ENCODE data around the gene METTL8. TPM values are rescaled to one million over a fixed set of nuclear protein-coding genes. Genes with fewer than 3 reads are reported as not detected.

METTL8 gene
- total and polyA plus RNA-seq, 8 donors = 2.2 to 9.0 (median 5.8) TPM

DNA sequence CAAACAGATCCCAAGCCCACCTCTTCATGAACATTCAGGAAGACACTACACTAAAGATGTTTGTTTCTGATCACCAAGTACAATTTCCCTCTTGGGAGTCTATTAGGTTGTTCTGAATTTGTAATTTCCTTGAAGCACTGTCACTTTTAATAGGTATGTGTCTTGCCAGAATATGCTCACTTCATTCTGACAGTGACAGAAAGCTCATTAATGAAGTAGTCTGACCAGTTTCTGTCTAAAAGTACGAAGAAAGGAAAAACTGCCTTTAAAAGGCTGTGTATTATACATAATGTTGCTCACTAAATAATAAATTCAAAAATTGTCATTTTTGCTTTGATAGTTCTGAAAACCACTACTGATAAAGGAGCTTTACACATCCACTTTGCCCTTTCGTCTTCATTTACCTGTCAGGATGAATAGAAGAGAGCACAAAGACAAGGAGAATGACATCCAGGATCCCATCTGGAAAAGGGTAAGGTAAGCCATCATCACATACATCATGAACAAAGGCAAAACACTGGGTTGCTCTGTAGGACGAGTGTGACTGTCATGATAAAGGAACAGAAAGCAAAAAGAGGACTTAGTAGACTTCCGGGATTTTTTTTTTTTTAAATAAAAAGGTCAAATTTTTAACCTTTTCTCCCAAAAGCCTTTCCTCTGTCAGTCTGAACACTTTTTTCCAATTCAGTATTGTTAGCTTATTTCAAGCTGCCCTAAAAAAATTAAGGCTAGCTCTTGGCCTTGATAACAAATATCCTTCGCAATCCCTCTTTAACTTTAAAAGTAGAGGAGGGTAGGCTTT, 103.4 kb downstream of the METTL8 start:
- H3K4me1 ChIP-seq = no peaks in the 10 kb centered on the region
- no peak for DNase-seq
- no peak overlapping the region for H3K4me3 ChIP-seq
- H3K27me3 ChIP-seq = no peaks in the 10 kb centered on the region
- 68 to 78% methylated on average over 5 of the region's 5 CpGs for WGBS, 2 donors
- intact Hi-C loops (cut with DNase I) = no loop called here
- FAIRE-seq = no peak
- no peak overlapping the region for H3K27ac ChIP-seq
- TF ChIP-seq, protein P1, sequence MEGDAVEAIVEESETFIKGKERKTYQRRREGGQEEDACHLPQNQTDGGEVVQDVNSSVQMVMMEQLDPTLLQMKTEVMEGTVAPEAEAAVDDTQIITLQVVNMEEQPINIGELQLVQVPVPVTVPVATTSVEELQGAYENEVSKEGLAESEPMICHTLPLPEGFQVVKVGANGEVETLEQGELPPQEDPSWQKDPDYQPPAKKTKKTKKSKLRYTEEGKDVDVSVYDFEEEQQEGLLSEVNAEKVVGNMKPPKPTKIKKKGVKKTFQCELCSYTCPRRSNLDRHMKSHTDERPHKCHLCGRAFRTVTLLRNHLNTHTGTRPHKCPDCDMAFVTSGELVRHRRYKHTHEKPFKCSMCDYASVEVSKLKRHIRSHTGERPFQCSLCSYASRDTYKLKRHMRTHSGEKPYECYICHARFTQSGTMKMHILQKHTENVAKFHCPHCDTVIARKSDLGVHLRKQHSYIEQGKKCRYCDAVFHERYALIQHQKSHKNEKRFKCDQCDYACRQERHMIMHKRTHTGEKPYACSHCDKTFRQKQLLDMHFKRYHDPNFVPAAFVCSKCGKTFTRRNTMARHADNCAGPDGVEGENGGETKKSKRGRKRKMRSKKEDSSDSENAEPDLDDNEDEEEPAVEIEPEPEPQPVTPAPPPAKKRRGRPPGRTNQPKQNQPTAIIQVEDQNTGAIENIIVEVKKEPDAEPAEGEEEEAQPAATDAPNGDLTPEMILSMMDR (IDR thresholded peaks at IDR 0.05) = no peak
- ATAC-seq = no peak
- H3K9me3 ChIP-seq = no peaks in the 10 kb centered on the region
- H3K36me3 ChIP-seq = no peaks in the 10 kb centered on the region

DNA sequence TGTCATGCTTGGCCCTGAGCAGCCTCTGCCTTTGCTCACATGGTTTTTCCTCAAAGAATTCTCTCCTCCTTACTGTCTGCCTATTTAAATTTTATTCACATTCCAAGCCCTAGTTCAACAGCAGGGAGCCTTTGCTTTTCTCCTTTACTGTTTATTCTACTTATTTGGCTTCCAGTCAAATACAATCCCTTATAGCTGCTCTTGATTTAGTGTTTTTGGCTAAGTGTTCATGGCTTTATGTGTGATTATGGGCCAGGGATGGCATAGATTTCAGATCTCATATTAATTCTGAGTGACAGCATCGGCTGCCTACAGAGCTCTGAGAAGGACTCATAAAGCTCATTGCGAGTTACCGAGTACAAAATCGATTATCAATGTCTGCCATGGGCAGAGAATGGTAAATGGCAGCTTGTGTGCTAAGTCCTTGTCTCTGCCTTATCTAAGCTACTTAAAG, 106.7 kb downstream of the METTL8 start:
- intact Hi-C loops (cut with DNase I) = no loop called here
- ATAC-seq = no peak

DNA sequence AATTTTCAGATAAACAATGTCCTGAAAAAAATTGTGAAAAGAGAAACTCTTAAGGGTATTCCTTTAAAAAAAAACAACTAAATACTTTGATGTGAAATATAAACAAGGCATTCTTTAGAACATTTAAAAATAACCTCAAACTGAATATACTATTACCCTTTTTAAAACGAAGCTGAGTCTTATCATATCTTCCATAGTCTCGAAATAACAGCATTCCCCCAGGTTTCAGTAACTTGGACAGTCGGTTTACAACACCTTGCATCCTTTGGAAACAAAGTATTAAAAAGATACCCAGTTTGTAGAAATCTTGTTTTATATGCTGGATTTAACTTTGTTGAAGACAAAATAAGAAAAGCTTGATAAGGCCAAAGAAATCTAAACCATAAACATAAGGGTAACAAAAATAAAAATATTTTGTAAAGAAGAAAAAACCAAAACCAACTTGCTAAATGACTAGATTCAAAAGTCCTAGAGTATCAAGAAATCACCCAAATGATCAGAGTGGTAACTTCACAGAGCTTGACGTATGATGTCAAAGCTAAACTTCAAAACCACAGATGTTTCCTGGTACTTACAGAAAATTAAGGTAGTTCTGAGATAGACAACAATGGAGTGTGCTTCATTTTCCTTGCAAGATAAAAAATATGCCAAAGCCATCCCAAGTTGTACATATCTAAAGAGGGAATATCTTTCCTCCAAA, 107.8 kb downstream of the METTL8 start:
- Histone ChIP-seq H3K9me3 (no peaks in the 10 kb centered on the region), H3K36me3 (no peaks in the 10 kb centered on the region), H3K4me1 (no peaks in the 10 kb centered on the region), H3K27ac (no peak overlapping the region), H3K27me3 (no peaks in the 10 kb centered on the region), H3K4me3 (no peak overlapping the region)
- no peak for ATAC-seq
- WGBS, 2 donors = 86 to 93% methylated on average over 4 of the region's 4 CpGs
- peak; percentile 17 for FAIRE-seq
- TF ChIP-seq, protein P1 (IDR thresholded peaks at IDR 0.05) = no peak
- intact Hi-C loops (cut with DNase I) = no loop called here
- DNase-seq = no peak

More for the DNA sequence above, 106.7 kb downstream of the METTL8 start:
- Histone ChIP-seq H3K36me3 (no peaks in the 10 kb centered on the region), H3K4me3 (no peak overlapping the region), H3K9me3 (no peaks in the 10 kb centered on the region), H3K27ac (no peak overlapping the region), H3K27me3 (no peaks in the 10 kb centered on the region), H3K4me1 (no peaks in the 10 kb centered on the region)
- DNase-seq (no peak), FAIRE-seq (no peak)
- WGBS, 2 donors = 84 to 86% methylated on average over 4 of the region's 4 CpGs
- TF ChIP-seq, protein P1 (IDR thresholded peaks at IDR 0.05) = no peak

DNA sequence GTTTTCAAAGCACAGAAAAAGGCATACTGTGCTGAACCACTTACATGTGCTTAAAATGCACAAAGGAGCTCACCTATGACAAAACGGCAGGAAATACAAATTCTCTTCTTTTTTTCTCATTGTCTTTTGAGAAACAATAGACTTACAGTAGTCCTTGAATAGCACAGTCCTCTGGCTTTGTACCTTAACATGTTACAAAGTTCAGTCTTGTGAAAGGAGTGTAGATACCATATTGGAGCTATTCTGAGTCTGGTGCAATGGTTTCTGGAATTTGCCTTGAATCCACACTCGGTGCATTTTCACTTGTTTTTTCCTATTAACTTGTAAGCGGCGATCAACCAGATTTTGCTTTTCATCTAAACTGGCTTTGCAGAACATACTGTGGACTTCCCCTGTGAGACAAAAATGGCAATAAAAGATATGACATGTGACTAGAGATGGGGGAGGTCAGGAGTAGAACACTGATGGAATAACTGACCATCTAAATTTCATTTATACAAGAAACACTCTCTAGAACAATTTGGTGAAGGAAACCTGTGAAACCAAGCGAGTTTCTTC, 109.7 kb downstream of the METTL8 start:
- ATAC-seq = no peak
- TF ChIP-seq, protein P1 (IDR thresholded peaks at IDR 0.05) = no peak
- Histone ChIP-seq H3K9me3 (no peaks in the 10 kb centered on the region), H3K27ac (no peak overlapping the region), H3K36me3 (no peaks in the 10 kb centered on the region), H3K4me1 (no peaks in the 10 kb centered on the region), H3K4me3 (no peak overlapping the region), H3K27me3 (no peaks in the 10 kb centered on the region)
- WGBS, 2 donors = 89 to 90% methylated on average over 5 of the region's 5 CpGs
- DNase-seq = no peak
- intact Hi-C loops (cut with DNase I) = no loop called here
- no peak for FAIRE-seq

Data from pancreas (tissue), 10 donors.